NB4 (cell line): Measurements from ENCODE around the gene EVA1C.

Source experiments
- DNase-seq: peaks from one replicate; pipeline ENCODE4 v3.0.0; 2010; ENCODE audit warnings: low read depth
- H3K4me3 ChIP-seq: one replicate; pipeline ENCODE4 v1.5.1; 2011; ENCODE audit warnings: mild to moderate bottlenecking, low read depth, low read length, moderate library complexity
- CTCF ChIP-seq: IDR thresholded peaks from one replicate; pipeline ENCODE4 v1.5.1; 2012; ENCODE audit warnings: low read depth, low read length
- MYC ChIP-seq: IDR thresholded peaks from 2 replicates; pipeline ENCODE4 v1.6.1; 2011; ENCODE audit warnings: low read depth, low read length
- POLR2A ChIP-seq: IDR thresholded peaks from 2 replicates; pipeline ENCODE4 v1.6.1; 2011; ENCODE audit warnings: mild to moderate bottlenecking; ENCODE audit not compliant: insufficient read length; ENCODE audit errors: extremely low read depth
- TF ChIP-seq, protein P1 (sequence below): IDR thresholded peaks from 2 replicates; pipeline ENCODE4 v1.6.1; 2011; ENCODE audit warnings: low read depth, low read length

The EVA1C gene

DNA sequence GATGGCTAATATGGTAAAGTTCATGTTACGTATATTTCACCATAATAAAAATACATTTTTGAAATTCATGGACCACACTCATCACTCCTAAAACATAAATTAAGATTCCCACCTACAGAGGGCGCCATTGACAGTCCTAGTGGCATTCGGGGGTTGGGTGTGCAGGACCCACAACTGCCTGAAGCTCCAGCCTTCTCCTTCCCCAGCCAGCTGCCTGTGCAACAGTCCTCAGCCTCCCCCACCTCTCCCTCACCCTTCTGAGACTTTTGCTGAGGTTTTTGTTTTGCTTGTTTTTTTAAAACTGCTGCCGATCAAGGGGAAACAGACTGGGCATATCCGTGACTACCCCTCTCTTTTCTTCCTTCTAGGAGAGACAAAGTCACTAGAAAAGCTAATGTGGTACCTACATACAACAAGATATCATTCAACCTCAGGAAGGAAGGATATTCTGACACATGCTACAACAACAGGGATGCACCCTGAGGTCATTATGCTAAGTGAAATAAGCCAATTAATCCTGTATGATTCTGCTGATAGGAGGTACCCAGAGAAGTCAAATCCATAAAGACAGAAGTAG lies 9.2 kb upstream of the EVA1C start:
- DNase-seq, result peak; percentile 69
- no peak overlapping the region for H3K4me3 ChIP-seq
- TF ChIP-seq, protein P1, sequence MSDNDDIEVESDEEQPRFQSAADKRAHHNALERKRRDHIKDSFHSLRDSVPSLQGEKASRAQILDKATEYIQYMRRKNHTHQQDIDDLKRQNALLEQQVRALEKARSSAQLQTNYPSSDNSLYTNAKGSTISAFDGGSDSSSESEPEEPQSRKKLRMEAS, result no peak
- peak; percentile 53 for TF ChIP-seq CTCF

DNA sequence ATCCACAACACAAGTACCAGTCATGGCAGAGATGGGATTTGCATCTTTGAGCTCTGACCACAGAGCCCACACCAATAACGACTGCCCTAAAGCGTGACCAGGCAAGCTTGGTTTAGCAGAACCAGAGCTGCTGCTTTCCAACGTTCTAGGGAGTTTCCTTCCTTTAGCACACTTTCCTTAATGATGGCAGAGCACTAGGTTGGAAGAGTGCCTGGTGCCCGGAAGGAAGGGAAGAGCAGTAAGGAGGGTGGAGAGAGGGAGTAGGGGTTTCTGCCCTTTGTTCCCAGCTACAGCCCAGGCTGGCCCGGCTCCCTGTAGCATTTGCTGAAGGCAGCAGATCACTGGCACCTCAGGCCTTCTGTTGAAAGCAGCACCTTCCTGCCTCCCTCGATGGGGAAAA lies 6.1 kb upstream of the EVA1C start:
- H3K4me3 ChIP-seq, result no peak overlapping the region
- TF ChIP-seq POLR2A (no peak), MYC (no peak), CTCF (no peak)
- TF ChIP-seq, protein P1, result no peak
- DNase-seq, result no peak

GRCh38 chr21:32410291-32410690 lies 2.2 kb upstream of the EVA1C start:
- no peak overlapping the region for H3K4me3 ChIP-seq
- no peak for DNase-seq
- TF ChIP-seq POLR2A (no peak), MYC (no peak), CTCF (no peak)
- TF ChIP-seq, protein P1, result no peak

- no peak for TF ChIP-seq CTCF
- TF ChIP-seq POLR2A, result no peak
- TF ChIP-seq MYC, result no peak
- TF ChIP-seq, protein P1, result no peak
- H3K4me3 ChIP-seq, result no peak overlapping the region
- no peak for DNase-seq
Observed at GRCh38 chr21:32410916-32411315, 1.6 kb upstream of the EVA1C start.

GRCh38 chr21:32411350-32412161 lies 950 bp upstream of the EVA1C start:
- DNase-seq, result no peak
- no peak overlapping the region for H3K4me3 ChIP-seq
- TF ChIP-seq CTCF, result no peak
- TF ChIP-seq, protein P1, result no peak
